Measurements from ENCODE around the gene EXOSC9.

The EXOSC9 gene

GRCh38 chr4:121764702-121765367 lies 36.3 kb upstream of the EXOSC9 start, which contains the start of gene SMIM43:
TSS of gene SMIM43 (minus strand) at chr4:121765164. CDS start at chr4:121765105, 59 bp downstream.
- TF ChIP-seq CTCF (IDR thresholded peaks at IDR 0.05; ENCODE audit: unreplicated experiment in 3 of 3), result no peak
- Mint-ChIP-seq H3K9me3 (no peaks in the 10 kb centered on the region), H3K27ac (no peak within 1 kb of the TSS), H3K36me3 (ENCODE audit: low read depth) (no peaks in the 10 kb centered on the region), H3K4me1 (peaks cover 6% of the 10 kb centered on the region), H3K4me3 (peak within 1 kb of the TSS; percentile 87 to 90 (median 87)), H3K27me3 (ENCODE audit: low read depth) (peaks cover 84% of the 10 kb centered on the region)

- peaks cover 6% of the 10 kb centered on the region for H3K4me1 Mint-ChIP-seq
- TF ChIP-seq CTCF (IDR thresholded peaks at IDR 0.05; ENCODE audit: unreplicated experiment in 3 of 3), result no peak
- no peaks in the 10 kb centered on the region for H3K36me3 Mint-ChIP-seq (ENCODE audit: low read depth)
- H3K27me3 Mint-ChIP-seq (ENCODE audit: low read depth), result peaks cover 84% of the 10 kb centered on the region
- H3K4me3 Mint-ChIP-seq, result peak overlapping the region; percentile 87 to 90 (median 87)
- H3K9me3 Mint-ChIP-seq, result no peaks in the 10 kb centered on the region
- H3K27ac Mint-ChIP-seq, result no peak overlapping the region
Observed at GRCh38 chr4:121765368-121765705, 35.8 kb upstream of the EXOSC9 start.

- H3K4me3 Mint-ChIP-seq, result peak overlapping the region; percentile 87 to 90 (median 87)
- no peaks in the 10 kb centered on the region for H3K9me3 Mint-ChIP-seq
- no peaks in the 10 kb centered on the region for H3K36me3 Mint-ChIP-seq (ENCODE audit: low read depth)
- no peak overlapping the region for H3K27ac Mint-ChIP-seq
- no peak for TF ChIP-seq CTCF (IDR thresholded peaks at IDR 0.05; ENCODE audit: unreplicated experiment in 3 of 3)
- H3K4me1 Mint-ChIP-seq, result peaks cover 6% of the 10 kb centered on the region
- peaks cover 81% of the 10 kb centered on the region for H3K27me3 Mint-ChIP-seq (ENCODE audit: low read depth)
Observed at GRCh38 chr4:121765971-121766538, 35.1 kb upstream of the EXOSC9 start.

GRCh38 chr4:121767166-121767565 lies 34.0 kb upstream of the EXOSC9 start:
- Mint-ChIP-seq H3K9me3 (no peaks in the 10 kb centered on the region), H3K36me3 (ENCODE audit: low read depth) (no peaks in the 10 kb centered on the region), H3K4me3 (no peak overlapping the region), H3K4me1 (peaks cover 6% of the 10 kb centered on the region), H3K27me3 (ENCODE audit: low read depth) (peaks cover 81% of the 10 kb centered on the region), H3K27ac (no peak overlapping the region)
- no peak for TF ChIP-seq CTCF (IDR thresholded peaks at IDR 0.05; ENCODE audit: unreplicated experiment in 3 of 3)

GRCh38 chr4:121769341-121769740 lies 31.8 kb upstream of the EXOSC9 start:
- Mint-ChIP-seq H3K4me1 (peaks cover 6% of the 10 kb centered on the region), H3K27ac (no peak overlapping the region), H3K27me3 (ENCODE audit: low read depth) (peaks cover 71% of the 10 kb centered on the region), H3K9me3 (no peaks in the 10 kb centered on the region), H3K4me3 (no peak overlapping the region), H3K36me3 (ENCODE audit: low read depth) (no peaks in the 10 kb centered on the region)
- no peak for TF ChIP-seq CTCF (IDR thresholded peaks at IDR 0.05; ENCODE audit: unreplicated experiment in 3 of 3)

GRCh38 chr4:121771869-121772268 lies 29.3 kb upstream of the EXOSC9 start:
- no peaks in the 10 kb centered on the region for H3K4me1 Mint-ChIP-seq
- peaks cover 48% of the 10 kb centered on the region for H3K27me3 Mint-ChIP-seq (ENCODE audit: low read depth)
- no peaks in the 10 kb centered on the region for H3K36me3 Mint-ChIP-seq (ENCODE audit: low read depth)
- no peak overlapping the region for H3K27ac Mint-ChIP-seq
- TF ChIP-seq CTCF (IDR thresholded peaks at IDR 0.05; ENCODE audit: unreplicated experiment in 3 of 3), result no peak
- no peak overlapping the region for H3K4me3 Mint-ChIP-seq
- H3K9me3 Mint-ChIP-seq, result no peaks in the 10 kb centered on the region

Data from nephron (organoid).